IPS-15b (cell line): Measurements from ENCODE around the gene CHTF8.

ENCODE experiments used
- H3K27me3 ChIP-seq: one replicate; pipeline ENCODE4 v1.6.1; 2013; ENCODE audit warnings: low read length; ENCODE audit not compliant: control insufficient read depth, insufficient read depth
- H3K36me3 ChIP-seq: one replicate; pipeline ENCODE4 v1.6.1; 2013; ENCODE audit warnings: low read length; ENCODE audit not compliant: control insufficient read depth, insufficient read depth
- H3K4me1 ChIP-seq: one replicate; pipeline ENCODE4 v1.6.1; 2013; ENCODE audit warnings: mild to moderate bottlenecking, low read length; ENCODE audit not compliant: control insufficient read depth, insufficient read depth
- H3K4me3 ChIP-seq: one replicate; pipeline ENCODE4 v1.5.1; 2013; ENCODE audit warnings: low read depth, low read length
- H3K9ac ChIP-seq: one replicate; pipeline ENCODE4 v1.6.1; 2013; ENCODE audit warnings: low read depth, mild to moderate bottlenecking, low read length
- H3K9me3 ChIP-seq: one replicate; pipeline ENCODE4 v1.6.1; 2013; ENCODE audit warnings: mild to moderate bottlenecking, low read length; ENCODE audit not compliant: control insufficient read depth, insufficient read depth

Gene CHTF8

GRCh38 chr16:69132424-69133252 is at the start of gene CHTF8, which contains the start of gene UTP4:
TSS of gene CHTF8 (minus strand) at chr16:69132588. CDS start at chr16:69121458, 11,130 bp downstream.
TSS of gene UTP4 (plus strand) at chr16:69132649. CDS start at chr16:69133460, 811 bp downstream.
- Histone ChIP-seq H3K9me3 (no peaks in the 10 kb centered on the region), H3K36me3 (no peaks in the 10 kb centered on the region), H3K27me3 (no peaks in the 10 kb centered on the region), H3K4me1 (peaks cover 12% of the 10 kb centered on the region), H3K9ac (peak within 1 kb of the TSS; percentile 77), H3K4me3 (peak within 1 kb of the TSS; percentile 91)

GRCh38 chr16:69180011-69180338 is 47.6 kb upstream of the CHTF8 start:
- no peak overlapping the region for H3K4me3 ChIP-seq
- no peak overlapping the region for H3K9ac ChIP-seq
- H3K9me3 ChIP-seq: no peaks in the 10 kb centered on the region
- H3K4me1 ChIP-seq: no peaks in the 10 kb centered on the region
- no peaks in the 10 kb centered on the region for H3K27me3 ChIP-seq
- H3K36me3 ChIP-seq: no peaks in the 10 kb centered on the region

- no peaks in the 10 kb centered on the region for H3K4me1 ChIP-seq
- H3K4me3 ChIP-seq: no peak overlapping the region
- H3K9ac ChIP-seq: no peak overlapping the region
- no peaks in the 10 kb centered on the region for H3K27me3 ChIP-seq
- H3K9me3 ChIP-seq: no peaks in the 10 kb centered on the region
- no peaks in the 10 kb centered on the region for H3K36me3 ChIP-seq
Measured at GRCh38 chr16:69179328-69180010, 47.1 kb upstream of the CHTF8 start.

- Histone ChIP-seq H3K36me3 (no peaks in the 10 kb centered on the region), H3K9ac (no peak overlapping the region), H3K4me1 (peaks cover 4% of the 10 kb centered on the region), H3K27me3 (no peaks in the 10 kb centered on the region), H3K9me3 (no peaks in the 10 kb centered on the region), H3K4me3 (no peak overlapping the region)
Measured at GRCh38 chr16:69176033-69176800, 43.8 kb upstream of the CHTF8 start.

- H3K9ac ChIP-seq: no peak overlapping the region
- H3K4me3 ChIP-seq: no peak overlapping the region
- H3K27me3 ChIP-seq: no peaks in the 10 kb centered on the region
- H3K4me1 ChIP-seq: peaks cover 6% of the 10 kb centered on the region
- H3K9me3 ChIP-seq: no peaks in the 10 kb centered on the region
- peaks cover 7% of the 10 kb centered on the region for H3K36me3 ChIP-seq
Measured at GRCh38 chr16:69171325-69172084, 39.1 kb upstream of the CHTF8 start.

- Histone ChIP-seq H3K9ac (no peak overlapping the region), H3K4me1 (peaks cover 6% of the 10 kb centered on the region), H3K36me3 (peaks cover 16% of the 10 kb centered on the region), H3K27me3 (no peaks in the 10 kb centered on the region), H3K4me3 (no peak overlapping the region), H3K9me3 (no peaks in the 10 kb centered on the region)
Measured at GRCh38 chr16:69169607-69170352, 37.4 kb upstream of the CHTF8 start.

- Histone ChIP-seq H3K4me1 (peaks cover 6% of the 10 kb centered on the region), H3K4me3 (no peak overlapping the region), H3K27me3 (no peaks in the 10 kb centered on the region), H3K36me3 (peaks cover 16% of the 10 kb centered on the region), H3K9ac (no peak overlapping the region), H3K9me3 (no peaks in the 10 kb centered on the region)
Measured at GRCh38 chr16:69169051-69169450, 36.7 kb upstream of the CHTF8 start.

GRCh38 chr16:69166946-69167930 is 34.9 kb upstream of the CHTF8 start:
- Histone ChIP-seq H3K9ac (no peak overlapping the region), H3K4me1 (peaks cover 6% of the 10 kb centered on the region), H3K9me3 (no peaks in the 10 kb centered on the region), H3K4me3 (no peak overlapping the region), H3K27me3 (no peaks in the 10 kb centered on the region), H3K36me3 (peaks cover 16% of the 10 kb centered on the region)

GRCh38 chr16:69166221-69166833 is 33.9 kb upstream of the CHTF8 start:
- Histone ChIP-seq H3K27me3 (no peaks in the 10 kb centered on the region), H3K9me3 (no peaks in the 10 kb centered on the region), H3K9ac (no peak overlapping the region), H3K36me3 (peaks cover 16% of the 10 kb centered on the region), H3K4me3 (no peak overlapping the region), H3K4me1 (peaks cover 3% of the 10 kb centered on the region)

GRCh38 chr16:69165584-69165983 is 33.2 kb upstream of the CHTF8 start:
- no peaks in the 10 kb centered on the region for H3K9me3 ChIP-seq
- H3K36me3 ChIP-seq: peaks cover 21% of the 10 kb centered on the region
- H3K9ac ChIP-seq: no peak overlapping the region
- no peak overlapping the region for H3K4me3 ChIP-seq
- H3K27me3 ChIP-seq: no peaks in the 10 kb centered on the region
- no peaks in the 10 kb centered on the region for H3K4me1 ChIP-seq
